ENCODE results near the gene FRMD4B. TPM values are rescaled to one million over a fixed set of nuclear protein-coding genes. Genes with fewer than 3 reads are reported as not detected.

Gene FRMD4B
- total and polyA plus RNA-seq, 10 of the 15 experiments (the other 5 are each of a cell fraction or from before 2014, with no cell fraction given) = 3.9 to 11.4 (median 8.0) TPM

DNA sequence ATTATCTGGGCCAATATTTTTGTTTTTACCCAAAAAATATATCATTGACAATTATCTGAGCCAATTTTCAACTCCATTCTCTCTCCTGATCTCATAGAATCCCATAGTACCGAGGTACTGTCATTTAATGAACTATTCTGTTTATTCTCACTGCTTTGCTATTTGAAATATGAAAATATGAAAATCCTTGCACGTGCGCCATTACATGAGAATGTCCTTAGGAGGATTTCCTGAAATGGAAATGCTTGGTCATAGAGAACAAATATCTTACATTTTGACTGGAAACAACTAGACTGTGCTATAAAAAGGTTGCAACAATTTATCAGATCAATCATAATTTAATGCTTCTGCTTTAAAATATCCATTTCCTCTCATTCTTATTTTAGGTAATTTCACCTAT is 18.3 kb downstream of the FRMD4B start:
- peaks cover 23% of the 10 kb centered on the region for H3K4me1 ChIP-seq (ENCODE audit: control insufficient read depth, insufficient read depth, low read length)
- no TSS peak for BruUV-seq (replicated peaks)
- H3K4me2 ChIP-seq (ENCODE audit: control insufficient read depth, insufficient read depth) = no peak overlapping the region
- SMC1A ChIA-PET (ENCODE audit: uncharacterized antibody, unreplicated experiment) = interaction anchor here (1.3 to 3.2 kb wide), 3 partner anchors 16 to 41 kb away, joined by 3 to 20 read pairs (median 5); no protein-coding TSS in a partner anchor
- no peak overlapping the region for H3K27ac ChIP-seq (ENCODE audit: control insufficient read depth, insufficient read depth)
- no peaks in the 10 kb centered on the region for H3K27me3 ChIP-seq (replicated peaks in 1 of 2; ENCODE audit: control insufficient read depth in 2 of 2, insufficient read depth in 2 of 2, low read length in 1 of 2)
- H2AFZ ChIP-seq (ENCODE audit: control insufficient read depth, low read depth, low read length) = no peak overlapping the region
- no peak for FAIRE-seq
- H3K9me3 ChIP-seq (replicated peaks; ENCODE audit: control insufficient read depth, insufficient read depth, low read length) = no peaks in the 10 kb centered on the region; the same call in 2 of the 3 replicates
- intact Hi-C loops (cut with micrococcal nuclease; ENCODE audit: unreplicated experiment) (no loop called here), in situ Hi-C loops (cut with MboI) (no loop called here)
- H3K4me3 ChIP-seq = no peak overlapping the region
- no peaks in the 10 kb centered on the region for H3K79me2 ChIP-seq (ENCODE audit: control insufficient read depth, insufficient read depth, low read length)
- no peaks in the 10 kb centered on the region for H3K36me3 ChIP-seq (ENCODE audit: control insufficient read depth in 2 of 2, insufficient read depth in 2 of 2, low read length in 1 of 2)
- POLR2A ChIA-PET = interaction anchor here (1.7 kb wide), 1 partner anchor 41 kb away, joined by 8 read pairs; no protein-coding TSS in a partner anchor
- no peak overlapping the region for H3K9ac ChIP-seq (ENCODE audit: control insufficient read depth, insufficient read depth, low read length)
- CTCF ChIA-PET = interaction anchor here (1.0 to 3.1 kb wide), 5 partner anchors 10 to 45 kb away, joined by 3 to 20 read pairs (median 9); no protein-coding TSS in a partner anchor
- WGBS (ENCODE audit: insufficient coverage, insufficient replicate concordance, low lambda C conversion rate, missing lambda C conversion rate) = 76% methylated on average over 3 of the region's 3 CpGs
- DNase-seq (ENCODE audit: low read depth, low spot score) = no peak
- H4K20me1 ChIP-seq (ENCODE audit: control insufficient read depth, insufficient read depth) = no peaks in the 10 kb centered on the region
- RAD21 ChIA-PET (ENCODE audit: unreplicated experiment) = interaction anchor here (1.4 to 2.3 kb wide), 2 partner anchors 41 to 74 kb away, joined by 5 to 9 read pairs; no protein-coding TSS in a partner anchor
- ATAC-seq = no peak
- TF ChIP-seq TBL1XR1 (IDR thresholded peaks at IDR 0.05; ENCODE audit: low read depth, low read length) = no peak
- TF ChIP-seq RBBP5 (conservative IDR thresholded peaks at IDR 0.05) = no peak
- no peak for TF ChIP-seq MEF2A (IDR thresholded peaks at IDR 0.05; ENCODE audit: insufficient read depth, low read depth, low read length)
- TF ChIP-seq, protein P1, sequence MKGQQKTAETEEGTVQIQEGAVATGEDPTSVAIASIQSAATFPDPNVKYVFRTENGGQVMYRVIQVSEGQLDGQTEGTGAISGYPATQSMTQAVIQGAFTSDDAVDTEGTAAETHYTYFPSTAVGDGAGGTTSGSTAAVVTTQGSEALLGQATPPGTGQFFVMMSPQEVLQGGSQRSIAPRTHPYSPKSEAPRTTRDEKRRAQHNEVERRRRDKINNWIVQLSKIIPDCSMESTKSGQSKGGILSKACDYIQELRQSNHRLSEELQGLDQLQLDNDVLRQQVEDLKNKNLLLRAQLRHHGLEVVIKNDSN (IDR thresholded peaks at IDR 0.05; ENCODE audit: borderline replicate concordance, extremely low read length, insufficient read depth, low read depth, low read length) = no peak
- TF ChIP-seq, protein P2, sequence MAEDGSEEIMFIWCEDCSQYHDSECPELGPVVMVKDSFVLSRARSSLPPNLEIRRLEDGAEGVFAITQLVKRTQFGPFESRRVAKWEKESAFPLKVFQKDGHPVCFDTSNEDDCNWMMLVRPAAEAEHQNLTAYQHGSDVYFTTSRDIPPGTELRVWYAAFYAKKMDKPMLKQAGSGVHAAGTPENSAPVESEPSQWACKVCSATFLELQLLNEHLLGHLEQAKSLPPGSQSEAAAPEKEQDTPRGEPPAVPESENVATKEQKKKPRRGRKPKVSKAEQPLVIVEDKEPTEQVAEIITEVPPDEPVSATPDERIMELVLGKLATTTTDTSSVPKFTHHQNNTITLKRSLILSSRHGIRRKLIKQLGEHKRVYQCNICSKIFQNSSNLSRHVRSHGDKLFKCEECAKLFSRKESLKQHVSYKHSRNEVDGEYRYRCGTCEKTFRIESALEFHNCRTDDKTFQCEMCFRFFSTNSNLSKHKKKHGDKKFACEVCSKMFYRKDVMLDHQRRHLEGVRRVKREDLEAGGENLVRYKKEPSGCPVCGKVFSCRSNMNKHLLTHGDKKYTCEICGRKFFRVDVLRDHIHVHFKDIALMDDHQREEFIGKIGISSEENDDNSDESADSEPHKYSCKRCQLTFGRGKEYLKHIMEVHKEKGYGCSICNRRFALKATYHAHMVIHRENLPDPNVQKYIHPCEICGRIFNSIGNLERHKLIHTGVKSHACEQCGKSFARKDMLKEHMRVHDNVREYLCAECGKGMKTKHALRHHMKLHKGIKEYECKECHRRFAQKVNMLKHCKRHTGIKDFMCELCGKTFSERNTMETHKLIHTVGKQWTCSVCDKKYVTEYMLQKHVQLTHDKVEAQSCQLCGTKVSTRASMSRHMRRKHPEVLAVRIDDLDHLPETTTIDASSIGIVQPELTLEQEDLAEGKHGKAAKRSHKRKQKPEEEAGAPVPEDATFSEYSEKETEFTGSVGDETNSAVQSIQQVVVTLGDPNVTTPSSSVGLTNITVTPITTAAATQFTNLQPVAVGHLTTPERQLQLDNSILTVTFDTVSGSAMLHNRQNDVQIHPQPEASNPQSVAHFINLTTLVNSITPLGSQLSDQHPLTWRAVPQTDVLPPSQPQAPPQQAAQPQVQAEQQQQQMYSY (CRISPR knock-in tag; IDR thresholded peaks at IDR 0.05) = no peak
- TF ChIP-seq NFYB (IDR thresholded peaks at IDR 0.05; ENCODE audit: insufficient read depth, low read depth, low read length) = no peak
- no peak for TF ChIP-seq CREB1 (IDR thresholded peaks at IDR 0.05; ENCODE audit: low read depth)
- no peak for TF ChIP-seq RCOR1 (conservative IDR thresholded peaks at IDR 0.05; ENCODE audit: low read depth, low read length)
- no peak for TF ChIP-seq RFX5 (IDR thresholded peaks at IDR 0.05; ENCODE audit: low read depth, low read length)
- no peak for TF ChIP-seq CBX3 (IDR thresholded peaks at IDR 0.05; ENCODE audit: borderline replicate concordance, low read depth)
- TF ChIP-seq, protein P3, sequence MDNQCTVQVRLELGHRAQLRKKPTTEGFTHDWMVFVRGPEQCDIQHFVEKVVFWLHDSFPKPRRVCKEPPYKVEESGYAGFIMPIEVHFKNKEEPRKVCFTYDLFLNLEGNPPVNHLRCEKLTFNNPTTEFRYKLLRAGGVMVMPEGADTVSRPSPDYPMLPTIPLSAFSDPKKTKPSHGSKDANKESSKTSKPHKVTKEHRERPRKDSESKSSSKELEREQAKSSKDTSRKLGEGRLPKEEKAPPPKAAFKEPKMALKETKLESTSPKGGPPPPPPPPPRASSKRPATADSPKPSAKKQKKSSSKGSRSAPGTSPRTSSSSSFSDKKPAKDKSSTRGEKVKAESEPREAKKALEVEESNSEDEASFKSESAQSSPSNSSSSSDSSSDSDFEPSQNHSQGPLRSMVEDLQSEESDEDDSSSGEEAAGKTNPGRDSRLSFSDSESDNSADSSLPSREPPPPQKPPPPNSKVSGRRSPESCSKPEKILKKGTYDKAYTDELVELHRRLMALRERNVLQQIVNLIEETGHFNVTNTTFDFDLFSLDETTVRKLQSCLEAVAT (IDR thresholded peaks at IDR 0.05) = no peak
- no peak for TF ChIP-seq EGR1 (IDR thresholded peaks at IDR 0.05; ENCODE audit: borderline replicate concordance in 1 of 2, low read depth in 2 of 2, low read length in 2 of 2)
- TF ChIP-seq, protein P4, sequence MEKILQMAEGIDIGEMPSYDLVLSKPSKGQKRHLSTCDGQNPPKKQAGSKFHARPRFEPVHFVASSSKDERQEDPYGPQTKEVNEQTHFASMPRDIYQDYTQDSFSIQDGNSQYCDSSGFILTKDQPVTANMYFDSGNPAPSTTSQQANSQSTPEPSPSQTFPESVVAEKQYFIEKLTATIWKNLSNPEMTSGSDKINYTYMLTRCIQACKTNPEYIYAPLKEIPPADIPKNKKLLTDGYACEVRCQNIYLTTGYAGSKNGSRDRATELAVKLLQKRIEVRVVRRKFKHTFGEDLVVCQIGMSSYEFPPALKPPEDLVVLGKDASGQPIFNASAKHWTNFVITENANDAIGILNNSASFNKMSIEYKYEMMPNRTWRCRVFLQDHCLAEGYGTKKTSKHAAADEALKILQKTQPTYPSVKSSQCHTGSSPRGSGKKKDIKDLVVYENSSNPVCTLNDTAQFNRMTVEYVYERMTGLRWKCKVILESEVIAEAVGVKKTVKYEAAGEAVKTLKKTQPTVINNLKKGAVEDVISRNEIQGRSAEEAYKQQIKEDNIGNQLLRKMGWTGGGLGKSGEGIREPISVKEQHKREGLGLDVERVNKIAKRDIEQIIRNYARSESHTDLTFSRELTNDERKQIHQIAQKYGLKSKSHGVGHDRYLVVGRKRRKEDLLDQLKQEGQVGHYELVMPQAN (conservative IDR thresholded peaks at IDR 0.05) = no peak
- TF ChIP-seq, protein P5, sequence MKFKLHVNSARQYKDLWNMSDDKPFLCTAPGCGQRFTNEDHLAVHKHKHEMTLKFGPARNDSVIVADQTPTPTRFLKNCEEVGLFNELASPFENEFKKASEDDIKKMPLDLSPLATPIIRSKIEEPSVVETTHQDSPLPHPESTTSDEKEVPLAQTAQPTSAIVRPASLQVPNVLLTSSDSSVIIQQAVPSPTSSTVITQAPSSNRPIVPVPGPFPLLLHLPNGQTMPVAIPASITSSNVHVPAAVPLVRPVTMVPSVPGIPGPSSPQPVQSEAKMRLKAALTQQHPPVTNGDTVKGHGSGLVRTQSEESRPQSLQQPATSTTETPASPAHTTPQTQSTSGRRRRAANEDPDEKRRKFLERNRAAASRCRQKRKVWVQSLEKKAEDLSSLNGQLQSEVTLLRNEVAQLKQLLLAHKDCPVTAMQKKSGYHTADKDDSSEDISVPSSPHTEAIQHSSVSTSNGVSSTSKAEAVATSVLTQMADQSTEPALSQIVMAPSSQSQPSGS (IDR thresholded peaks at IDR 0.05; ENCODE audit: low read length) = no peak
